ENCODE results near the gene MMP20. TPM values are rescaled to one million over a fixed set of nuclear protein-coding genes. Genes with fewer than 3 reads are reported as not detected.

The MMP20 gene
- total and polyA plus RNA-seq, 2 of the 13 experiments (the other 11 are each of a cell fraction or from before 2014, with no cell fraction given), result 0.05 TPM; not detected in 1

DNA sequence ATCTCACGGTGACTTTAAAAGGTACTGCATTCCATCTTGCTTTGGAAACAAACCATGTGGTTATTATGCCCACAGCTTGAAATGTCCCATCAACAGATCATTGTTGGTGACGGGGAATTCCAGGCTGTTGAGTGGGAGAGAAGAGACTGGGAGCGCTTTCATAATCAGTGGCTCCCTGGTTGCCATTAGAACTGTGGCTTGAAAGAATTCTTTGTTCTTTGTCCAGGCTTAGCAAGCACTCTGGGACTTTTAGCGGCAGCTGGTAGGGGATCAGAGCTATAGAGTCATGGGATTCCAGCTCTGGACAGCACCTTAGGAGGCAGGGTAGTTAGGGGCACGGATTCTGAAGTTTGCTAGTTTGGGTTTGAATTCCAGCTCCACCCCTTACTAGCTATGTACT is 22.0 kb downstream of the MMP20 start (continued):
- TF ChIP-seq, protein P1, sequence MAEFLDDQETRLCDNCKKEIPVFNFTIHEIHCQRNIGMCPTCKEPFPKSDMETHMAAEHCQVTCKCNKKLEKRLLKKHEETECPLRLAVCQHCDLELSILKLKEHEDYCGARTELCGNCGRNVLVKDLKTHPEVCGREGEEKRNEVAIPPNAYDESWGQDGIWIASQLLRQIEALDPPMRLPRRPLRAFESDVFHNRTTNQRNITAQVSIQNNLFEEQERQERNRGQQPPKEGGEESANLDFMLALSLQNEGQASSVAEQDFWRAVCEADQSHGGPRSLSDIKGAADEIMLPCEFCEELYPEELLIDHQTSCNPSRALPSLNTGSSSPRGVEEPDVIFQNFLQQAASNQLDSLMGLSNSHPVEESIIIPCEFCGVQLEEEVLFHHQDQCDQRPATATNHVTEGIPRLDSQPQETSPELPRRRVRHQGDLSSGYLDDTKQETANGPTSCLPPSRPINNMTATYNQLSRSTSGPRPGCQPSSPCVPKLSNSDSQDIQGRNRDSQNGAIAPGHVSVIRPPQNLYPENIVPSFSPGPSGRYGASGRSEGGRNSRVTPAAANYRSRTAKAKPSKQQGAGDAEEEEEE (CRISPR knock-in tag; IDR thresholded peaks at IDR 0.05; ENCODE audit: borderline replicate concordance), result no peak
- TF ChIP-seq ETV5 (CRISPR knock-in tag; IDR thresholded peaks at IDR 0.05; ENCODE audit: borderline replicate concordance) (no peak; the same call in 1 of the 2 replicates), ESRRA (CRISPR knock-in tag; IDR thresholded peaks at IDR 0.05; ENCODE audit: low read depth) (no peak), FOXK1 (CRISPR knock-in tag; IDR thresholded peaks at IDR 0.05; ENCODE audit: borderline replicate concordance, low read depth) (no peak), CEBPG (CRISPR knock-in tag; IDR thresholded peaks at IDR 0.05) (peak; percentile 85), MYNN (CRISPR knock-in tag; IDR thresholded peaks at IDR 0.05; ENCODE audit: low read depth) (no peak), ZMYM3 (CRISPR knock-in tag; IDR thresholded peaks at IDR 0.05) (no peak), CAMTA2 (CRISPR knock-in tag; IDR thresholded peaks at IDR 0.05; ENCODE audit: borderline replicate concordance) (no peak), NFKBIZ (CRISPR knock-in tag; IDR thresholded peaks at IDR 0.05) (no peak), ZNF251 (CRISPR knock-in tag; IDR thresholded peaks at IDR 0.05) (no peak), ZNF121 (CRISPR knock-in tag; IDR thresholded peaks at IDR 0.05) (no peak), ZFP36L2 (CRISPR knock-in tag; IDR thresholded peaks at IDR 0.05) (no peak), ZNF225 (CRISPR knock-in tag; IDR thresholded peaks at IDR 0.05) (no peak), TGIF2 (CRISPR knock-in tag; IDR thresholded peaks at IDR 0.05) (peak; percentile 45; the same call in 1 of the 2 replicates), RBM39 (IDR thresholded peaks at IDR 0.05; ENCODE audit: low read depth, low read length, poor library complexity, severe bottlenecking) (no peak), ZNF501 (CRISPR knock-in tag; IDR thresholded peaks at IDR 0.05) (no peak), HDAC6 (IDR thresholded peaks at IDR 0.05; ENCODE audit: low read depth, low read length) (no peak), ZNF329 (CRISPR knock-in tag; IDR thresholded peaks at IDR 0.05; ENCODE audit: low read depth) (no peak), BRCA1 (CRISPR knock-in tag; IDR thresholded peaks at IDR 0.05) (no peak)
- TF ChIP-seq, protein P2, sequence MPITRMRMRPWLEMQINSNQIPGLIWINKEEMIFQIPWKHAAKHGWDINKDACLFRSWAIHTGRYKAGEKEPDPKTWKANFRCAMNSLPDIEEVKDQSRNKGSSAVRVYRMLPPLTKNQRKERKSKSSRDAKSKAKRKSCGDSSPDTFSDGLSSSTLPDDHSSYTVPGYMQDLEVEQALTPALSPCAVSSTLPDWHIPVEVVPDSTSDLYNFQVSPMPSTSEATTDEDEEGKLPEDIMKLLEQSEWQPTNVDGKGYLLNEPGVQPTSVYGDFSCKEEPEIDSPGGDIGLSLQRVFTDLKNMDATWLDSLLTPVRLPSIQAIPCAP (CRISPR knock-in tag; IDR thresholded peaks at IDR 0.05; ENCODE audit: low read depth), result no peak
- TF ChIP-seq, protein P3, sequence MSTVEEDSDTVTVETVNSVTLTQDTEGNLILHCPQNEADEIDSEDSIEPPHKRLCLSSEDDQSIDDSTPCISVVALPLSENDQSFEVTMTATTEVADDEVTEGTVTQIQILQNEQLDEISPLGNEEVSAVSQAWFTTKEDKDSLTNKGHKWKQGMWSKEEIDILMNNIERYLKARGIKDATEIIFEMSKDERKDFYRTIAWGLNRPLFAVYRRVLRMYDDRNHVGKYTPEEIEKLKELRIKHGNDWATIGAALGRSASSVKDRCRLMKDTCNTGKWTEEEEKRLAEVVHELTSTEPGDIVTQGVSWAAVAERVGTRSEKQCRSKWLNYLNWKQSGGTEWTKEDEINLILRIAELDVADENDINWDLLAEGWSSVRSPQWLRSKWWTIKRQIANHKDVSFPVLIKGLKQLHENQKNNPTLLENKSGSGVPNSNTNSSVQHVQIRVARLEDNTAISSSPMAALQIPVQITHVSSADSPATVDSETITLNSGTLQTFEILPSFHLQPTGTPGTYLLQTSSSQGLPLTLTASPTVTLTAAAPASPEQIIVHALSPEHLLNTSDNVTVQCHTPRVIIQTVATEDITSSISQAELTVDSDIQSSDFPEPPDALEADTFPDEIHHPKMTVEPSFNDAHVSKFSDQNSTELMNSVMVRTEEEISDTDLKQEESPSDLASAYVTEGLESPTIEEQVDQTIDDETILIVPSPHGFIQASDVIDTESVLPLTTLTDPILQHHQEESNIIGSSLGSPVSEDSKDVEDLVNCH (CRISPR knock-in tag; IDR thresholded peaks at IDR 0.05), result no peak
- TF ChIP-seq, protein P4, sequence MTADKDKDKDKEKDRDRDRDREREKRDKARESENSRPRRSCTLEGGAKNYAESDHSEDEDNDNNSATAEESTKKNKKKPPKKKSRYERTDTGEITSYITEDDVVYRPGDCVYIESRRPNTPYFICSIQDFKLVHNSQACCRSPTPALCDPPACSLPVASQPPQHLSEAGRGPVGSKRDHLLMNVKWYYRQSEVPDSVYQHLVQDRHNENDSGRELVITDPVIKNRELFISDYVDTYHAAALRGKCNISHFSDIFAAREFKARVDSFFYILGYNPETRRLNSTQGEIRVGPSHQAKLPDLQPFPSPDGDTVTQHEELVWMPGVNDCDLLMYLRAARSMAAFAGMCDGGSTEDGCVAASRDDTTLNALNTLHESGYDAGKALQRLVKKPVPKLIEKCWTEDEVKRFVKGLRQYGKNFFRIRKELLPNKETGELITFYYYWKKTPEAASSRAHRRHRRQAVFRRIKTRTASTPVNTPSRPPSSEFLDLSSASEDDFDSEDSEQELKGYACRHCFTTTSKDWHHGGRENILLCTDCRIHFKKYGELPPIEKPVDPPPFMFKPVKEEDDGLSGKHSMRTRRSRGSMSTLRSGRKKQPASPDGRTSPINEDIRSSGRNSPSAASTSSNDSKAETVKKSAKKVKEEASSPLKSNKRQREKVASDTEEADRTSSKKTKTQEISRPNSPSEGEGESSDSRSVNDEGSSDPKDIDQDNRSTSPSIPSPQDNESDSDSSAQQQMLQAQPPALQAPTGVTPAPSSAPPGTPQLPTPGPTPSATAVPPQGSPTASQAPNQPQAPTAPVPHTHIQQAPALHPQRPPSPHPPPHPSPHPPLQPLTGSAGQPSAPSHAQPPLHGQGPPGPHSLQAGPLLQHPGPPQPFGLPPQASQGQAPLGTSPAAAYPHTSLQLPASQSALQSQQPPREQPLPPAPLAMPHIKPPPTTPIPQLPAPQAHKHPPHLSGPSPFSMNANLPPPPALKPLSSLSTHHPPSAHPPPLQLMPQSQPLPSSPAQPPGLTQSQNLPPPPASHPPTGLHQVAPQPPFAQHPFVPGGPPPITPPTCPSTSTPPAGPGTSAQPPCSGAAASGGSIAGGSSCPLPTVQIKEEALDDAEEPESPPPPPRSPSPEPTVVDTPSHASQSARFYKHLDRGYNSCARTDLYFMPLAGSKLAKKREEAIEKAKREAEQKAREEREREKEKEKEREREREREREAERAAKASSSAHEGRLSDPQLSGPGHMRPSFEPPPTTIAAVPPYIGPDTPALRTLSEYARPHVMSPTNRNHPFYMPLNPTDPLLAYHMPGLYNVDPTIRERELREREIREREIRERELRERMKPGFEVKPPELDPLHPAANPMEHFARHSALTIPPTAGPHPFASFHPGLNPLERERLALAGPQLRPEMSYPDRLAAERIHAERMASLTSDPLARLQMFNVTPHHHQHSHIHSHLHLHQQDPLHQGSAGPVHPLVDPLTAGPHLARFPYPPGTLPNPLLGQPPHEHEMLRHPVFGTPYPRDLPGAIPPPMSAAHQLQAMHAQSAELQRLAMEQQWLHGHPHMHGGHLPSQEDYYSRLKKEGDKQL (CRISPR knock-in tag; IDR thresholded peaks at IDR 0.05; ENCODE audit: low read depth), result 0 out of 2 replicates have a peak, but pooled peaks have one; percentile 19

Data from HepG2 (cell line).